K562 (cell line): ENCODE results near the gene SESN2. TPM values are rescaled to one million over a fixed set of nuclear protein-coding genes. Genes with fewer than 3 reads are reported as not detected.

ENCODE experiments used
- ARHGAP35 ChIP-seq: fragments of 450-650 bp; IDR thresholded peaks from 2 replicates; pipeline ENCODE4 v1.6.1; 2018; ENCODE audit not compliant: partially characterized antibody
- CCNT2 ChIP-seq: IDR thresholded peaks from 2 replicates; pipeline ENCODE4 v1.6.1; 2011; ENCODE audit warnings: borderline replicate concordance, low read depth, mild to moderate bottlenecking, moderate library complexity, mixed read lengths, low read length; ENCODE audit not compliant: insufficient read length; ENCODE audit errors: extremely low read depth
- CEBPB ChIP-seq: fragments of 450-650 bp; IDR thresholded peaks from 2 replicates; pipeline ENCODE4 v1.6.1; 2016; ENCODE audit warnings: missing genetic modification characterization, missing compliant biosample characterization
- CEBPG ChIP-seq, 3 experiments: fragments of 200-800 bp in 1 of 3; sonication (Bioruptor generic) in 1 of 3; sonication (generic) in 1 of 3; formaldehyde crosslinking in 1 of 3; IDR thresholded peaks in 2 of 3; conservative IDR thresholded peaks in 1 of 3; 2 replicates each; pipeline versions ENCODE4 v1.6.1 to v1.8.0; 2016 to 2022; ENCODE audit warnings: missing compliant biosample characterization in 2 of 3, missing genetic modification characterization in 2 of 3, mild to moderate bottlenecking in 1 of 3, missing genetic modification reagents in 1 of 3
- CHD2 ChIP-seq: IDR thresholded peaks from 2 replicates; pipeline ENCODE4 v1.6.1; 2011; ENCODE audit warnings: low read depth, low read length
- ERF ChIP-seq: fragments of 450-650 bp; formaldehyde crosslinking; IDR thresholded peaks from 2 replicates; pipeline ENCODE4 v1.4.0; 2020; ENCODE audit warnings: mild to moderate bottlenecking, mixed read lengths
- FOXJ3 ChIP-seq: sonication (generic); formaldehyde crosslinking; IDR thresholded peaks from 2 replicates; pipeline ENCODE4 v1.4.0; 2020; ENCODE audit warnings: mild to moderate bottlenecking, missing genetic modification reagents
- HCFC1 ChIP-seq: IDR thresholded peaks from 2 replicates; pipeline ENCODE4 v1.6.1; 2012; ENCODE audit warnings: low read depth, low read length, improper control_type of control experiment
- LCOR ChIP-seq: sonication (generic); formaldehyde crosslinking; IDR thresholded peaks from 2 replicates; pipeline ENCODE4 v1.8.0; 2022; ENCODE audit warnings: mild to moderate bottlenecking, missing genetic modification reagents
- NFIC ChIP-seq: fragments of 450-650 bp; IDR thresholded peaks from 2 replicates; pipeline ENCODE4 v1.6.1; 2017; ENCODE audit warnings: mild to moderate bottlenecking, inconsistent platforms
- NFRKB ChIP-seq: fragments of 450-650 bp; IDR thresholded peaks from 2 replicates; pipeline ENCODE4 v1.6.1; 2016; ENCODE audit warnings: low read depth
- SIN3A ChIP-seq, 2 experiments: fragments of 150-350 bp in 1 of 2; IDR thresholded peaks; 2 replicates each; pipeline ENCODE4 v1.6.1; 2011 to 2016; ENCODE audit warnings: borderline replicate concordance in 2 of 2, low read depth in 2 of 2, low read length in 2 of 2, mild to moderate bottlenecking in 2 of 2, moderate library complexity in 2 of 2; ENCODE audit not compliant: control insufficient read depth in 1 of 2
- ZNF263 ChIP-seq: sonication (generic); formaldehyde crosslinking; IDR thresholded peaks from 2 replicates; pipeline ENCODE4 v1.8.0; 2022; ENCODE audit warnings: mild to moderate bottlenecking, missing genetic modification reagents, borderline replicate concordance
- polyA plus RNA-seq, 8 experiments: library from polyadenylated mRNA; depleted of rRNA in 4 of 8; stranded (reverse) in 5 of 8; unstranded in 3 of 8; fragments of >200 nt; fragmentation: Nextera tagmentation in 2 of 8; fragmentation: Illumina TruSeq in 1 of 8; extraction: Ambion mirVana in 2 of 8; extraction: Trizol in 1 of 8; gene quantifications; 2 replicates each; pipeline versions ENCODE4 v1.2.1 to v1.2.3, GENCODE V29; 2011 to 2014; ENCODE audit warnings: inconsistent platforms in 1 of 8, missing spikeins in 1 of 8
- total RNA-seq, 7 experiments: library from RNA; depleted of rRNA in 6 of 7; stranded (reverse); fragments of >200 nt in 6 of 7; fragmentation: Illumina TruSeq in 2 of 7; extraction: Trizol in 2 of 7; gene quantifications; 2 replicates each; pipeline versions ENCODE4 v1.2.1 to v1.2.3, GENCODE V29; 2011 to 2021; ENCODE audit warnings: low replicate concordance in 1 of 7
- TF ChIP-seq, protein P1 (sequence below): fragments of 450-650 bp; formaldehyde crosslinking; IDR thresholded peaks from 2 replicates; pipeline ENCODE4 v1.4.0; 2020; ENCODE audit warnings: mild to moderate bottlenecking, moderate library complexity
- TF ChIP-seq, protein P2 (sequence below): fragments of 450-650 bp; formaldehyde crosslinking; IDR thresholded peaks from 2 replicates; pipeline ENCODE4 v1.4.0; 2022; ENCODE audit warnings: mild to moderate bottlenecking, moderate library complexity
- TF ChIP-seq, protein P3 (sequence below), 3 experiments: IDR thresholded peaks in 2 of 3; conservative IDR thresholded peaks in 1 of 3; 2 replicates each; pipeline ENCODE4 v1.5.1; 2011 to 2012; ENCODE audit warnings: low read length in 3 of 3, mild to moderate bottlenecking in 3 of 3, control low read depth in 2 of 3, improper control_type of control experiment in 1 of 3, inconsistent platforms in 1 of 3, low read depth in 1 of 3, mixed read lengths in 1 of 3, moderate library complexity in 1 of 3; ENCODE audit not compliant: insufficient read depth in 2 of 3
- TF ChIP-seq, protein P4 (sequence below), 2 experiments: fragments of 450-650 bp in 1 of 2; sonication (generic) in 1 of 2; formaldehyde crosslinking in 1 of 2; IDR thresholded peaks in 1 of 2; conservative IDR thresholded peaks in 1 of 2; 2 replicates each; pipeline versions ENCODE4 v1.6.1 to v1.8.1; 2016 to 2023; ENCODE audit warnings: mild to moderate bottlenecking in 2 of 2, moderate library complexity in 2 of 2, inconsistent platforms in 1 of 2, missing genetic modification reagents in 1 of 2

The SESN2 gene
- total and polyA plus RNA-seq, 9 of the 15 experiments (the other 6 are each of a cell fraction or from before 2014, with no cell fraction given): 3.7 to 71.3 (median 16.8) TPM

DNA sequence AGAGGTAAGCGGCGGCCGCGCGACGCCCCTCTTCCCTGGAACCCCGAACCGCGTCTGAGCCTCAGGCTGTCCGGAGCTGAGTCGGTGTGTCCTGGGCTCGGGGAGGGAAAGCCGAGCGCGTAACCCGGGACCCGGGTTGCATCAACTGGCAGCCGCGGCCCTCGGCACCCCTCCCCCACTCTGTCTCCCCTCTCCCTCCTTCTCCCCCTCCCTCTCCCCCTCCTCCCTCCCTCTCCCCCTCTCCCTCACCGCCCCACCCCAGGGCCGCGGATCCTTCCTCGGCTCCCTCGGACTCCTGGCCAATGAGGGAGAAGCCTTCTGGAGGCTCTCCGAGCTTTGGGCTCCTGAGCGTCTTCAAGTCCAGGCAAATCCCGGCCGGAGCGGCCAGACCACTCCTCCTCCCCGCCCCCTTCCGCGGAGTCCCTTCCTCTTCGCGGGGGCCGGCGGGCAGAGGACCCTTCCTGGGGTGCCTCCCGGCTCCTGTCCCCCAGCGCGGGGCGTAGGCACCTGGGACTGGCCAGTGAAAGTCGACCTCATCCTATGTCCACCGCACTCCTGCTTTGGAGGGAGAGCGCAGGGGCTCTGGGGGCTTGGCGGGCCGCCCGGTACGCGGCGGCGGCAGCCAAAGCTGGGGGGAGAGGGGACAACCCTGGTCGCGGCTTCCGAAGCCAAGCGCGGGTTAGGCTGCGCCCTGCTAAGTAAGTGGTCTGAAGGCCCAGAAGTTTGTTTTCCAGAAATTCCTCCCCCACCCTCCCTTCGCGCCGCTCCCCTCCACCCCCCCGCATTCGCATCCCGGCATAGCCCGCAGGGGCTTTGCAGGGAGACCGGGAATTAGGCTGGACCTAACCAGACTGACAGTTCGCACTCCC lies 850 bp downstream of the SESN2 start (continued):
- TF ChIP-seq NFIC (peak; percentile 48; the same call in 1 of the 2 replicates), CCNT2 (peak; percentile 24), SIN3A (IDR thresholded peaks at IDR 0.05; ENCODE audit: borderline replicate concordance in 2 of 2, control insufficient read depth in 1 of 2, low read depth in 2 of 2, low read length in 2 of 2) (peak in 1 of 2 experiments; percentile 37; a peak in 1 of 4 replicates), CEBPB (tag) (no peak), ZNF263 (peak; percentile 8; the same call in 1 of the 2 replicates), CEBPG (CRISPR knock-in tag; IDR thresholded peaks at IDR 0.05) (peak; percentile 76), CEBPG (tag; conservative IDR thresholded peaks at IDR 0.05 in 1 of 2, IDR thresholded peaks at IDR 0.05 in 1 of 2) (peak in 1 of 2 experiments; percentile 61; a peak in 2 of 4 replicates), LCOR (no peak), ERF (CRISPR knock-in tag) (0 out of 2 replicates have a peak, but pooled peaks have one; percentile 10), NFRKB (0 out of 2 replicates have a peak, but pooled peaks have one; percentile 32), HCFC1 (no peak), CHD2 (0 out of 2 replicates have a peak, but pooled peaks have one; percentile 48), ARHGAP35 (no peak), FOXJ3 (no peak)
- TF ChIP-seq, protein P1, sequence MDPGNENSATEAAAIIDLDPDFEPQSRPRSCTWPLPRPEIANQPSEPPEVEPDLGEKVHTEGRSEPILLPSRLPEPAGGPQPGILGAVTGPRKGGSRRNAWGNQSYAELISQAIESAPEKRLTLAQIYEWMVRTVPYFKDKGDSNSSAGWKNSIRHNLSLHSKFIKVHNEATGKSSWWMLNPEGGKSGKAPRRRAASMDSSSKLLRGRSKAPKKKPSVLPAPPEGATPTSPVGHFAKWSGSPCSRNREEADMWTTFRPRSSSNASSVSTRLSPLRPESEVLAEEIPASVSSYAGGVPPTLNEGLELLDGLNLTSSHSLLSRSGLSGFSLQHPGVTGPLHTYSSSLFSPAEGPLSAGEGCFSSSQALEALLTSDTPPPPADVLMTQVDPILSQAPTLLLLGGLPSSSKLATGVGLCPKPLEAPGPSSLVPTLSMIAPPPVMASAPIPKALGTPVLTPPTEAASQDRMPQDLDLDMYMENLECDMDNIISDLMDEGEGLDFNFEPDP (CRISPR knock-in tag): peak; percentile 62; the same call in 1 of the 2 replicates
- TF ChIP-seq, protein P2, sequence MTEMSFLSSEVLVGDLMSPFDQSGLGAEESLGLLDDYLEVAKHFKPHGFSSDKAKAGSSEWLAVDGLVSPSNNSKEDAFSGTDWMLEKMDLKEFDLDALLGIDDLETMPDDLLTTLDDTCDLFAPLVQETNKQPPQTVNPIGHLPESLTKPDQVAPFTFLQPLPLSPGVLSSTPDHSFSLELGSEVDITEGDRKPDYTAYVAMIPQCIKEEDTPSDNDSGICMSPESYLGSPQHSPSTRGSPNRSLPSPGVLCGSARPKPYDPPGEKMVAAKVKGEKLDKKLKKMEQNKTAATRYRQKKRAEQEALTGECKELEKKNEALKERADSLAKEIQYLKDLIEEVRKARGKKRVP (CRISPR knock-in tag): peak; percentile 74; the same call in 1 of the 2 replicates
- TF ChIP-seq, protein P3, sequence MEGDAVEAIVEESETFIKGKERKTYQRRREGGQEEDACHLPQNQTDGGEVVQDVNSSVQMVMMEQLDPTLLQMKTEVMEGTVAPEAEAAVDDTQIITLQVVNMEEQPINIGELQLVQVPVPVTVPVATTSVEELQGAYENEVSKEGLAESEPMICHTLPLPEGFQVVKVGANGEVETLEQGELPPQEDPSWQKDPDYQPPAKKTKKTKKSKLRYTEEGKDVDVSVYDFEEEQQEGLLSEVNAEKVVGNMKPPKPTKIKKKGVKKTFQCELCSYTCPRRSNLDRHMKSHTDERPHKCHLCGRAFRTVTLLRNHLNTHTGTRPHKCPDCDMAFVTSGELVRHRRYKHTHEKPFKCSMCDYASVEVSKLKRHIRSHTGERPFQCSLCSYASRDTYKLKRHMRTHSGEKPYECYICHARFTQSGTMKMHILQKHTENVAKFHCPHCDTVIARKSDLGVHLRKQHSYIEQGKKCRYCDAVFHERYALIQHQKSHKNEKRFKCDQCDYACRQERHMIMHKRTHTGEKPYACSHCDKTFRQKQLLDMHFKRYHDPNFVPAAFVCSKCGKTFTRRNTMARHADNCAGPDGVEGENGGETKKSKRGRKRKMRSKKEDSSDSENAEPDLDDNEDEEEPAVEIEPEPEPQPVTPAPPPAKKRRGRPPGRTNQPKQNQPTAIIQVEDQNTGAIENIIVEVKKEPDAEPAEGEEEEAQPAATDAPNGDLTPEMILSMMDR (IDR thresholded peaks at IDR 0.05 in 2 of 3, conservative IDR thresholded peaks at IDR 0.05 in 1 of 3; ENCODE audit: insufficient read depth in 2 of 3, low read depth in 1 of 3, low read length in 3 of 3): no peak
- TF ChIP-seq, protein P4, sequence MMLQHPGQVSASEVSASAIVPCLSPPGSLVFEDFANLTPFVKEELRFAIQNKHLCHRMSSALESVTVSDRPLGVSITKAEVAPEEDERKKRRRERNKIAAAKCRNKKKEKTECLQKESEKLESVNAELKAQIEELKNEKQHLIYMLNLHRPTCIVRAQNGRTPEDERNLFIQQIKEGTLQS (IDR thresholded peaks at IDR 0.05): 0 out of 2 replicates have a peak, but pooled peaks have one; percentile 19
- TF ChIP-seq, protein P4 (CRISPR knock-in tag; conservative IDR thresholded peaks at IDR 0.05): no peak
